CD14-positive monocyte (primary cell): ENCODE results near the gene CSNK2A3. TPM values are rescaled to one million over a fixed set of nuclear protein-coding genes. Genes with fewer than 3 reads are reported as not detected.
"Not testable (repeated sequence)": the region's sequence is repeated elsewhere in the genome, so short reads cannot be mapped to it uniquely, and the experiment has no call there.

ENCODE experiments used
- DNase-seq, 3 donors: peaks; one replicate each; pipeline ENCODE4 v3.0.0-alpha.2; 2011 to 2022
- H2AFZ ChIP-seq: 2 replicates; pipeline ENCODE4 v1.6.0; 2012; ENCODE audit warnings: mild to moderate bottlenecking, low read depth, low read length, inconsistent platforms; ENCODE audit not compliant: insufficient read depth, poor library complexity, severe bottlenecking
- H3K27ac ChIP-seq, 2 donors: 1 replicate in 1 of 2; 2 replicates in 1 of 2; pipeline ENCODE4 v1.5.1; 2012 to 2013; ENCODE audit warnings: low read length in 2 of 2, control low read depth in 1 of 2, inconsistent platforms in 1 of 2, low read depth in 1 of 2, mild to moderate bottlenecking in 1 of 2
- H3K27me3 ChIP-seq, 2 donors: one replicate each; pipeline versions ENCODE4 v1.6.0 to v1.6.1; 2011 to 2013; ENCODE audit warnings: low read length in 2 of 2; ENCODE audit not compliant: control insufficient read depth in 2 of 2, insufficient read depth in 2 of 2
- H3K36me3 ChIP-seq, 2 donors: replicated peaks in 1 of 2; 1 replicate in 1 of 2; 2 replicates in 1 of 2; pipeline versions ENCODE4 v1.5.1 to v1.6.1; 2012 to 2013; ENCODE audit warnings: low read length in 2 of 2, control low read depth in 1 of 2, inconsistent platforms in 1 of 2, mild to moderate bottlenecking in 1 of 2; ENCODE audit not compliant: insufficient read depth in 2 of 2, control insufficient read depth in 1 of 2
- H3K4me1 ChIP-seq, 2 donors: 1 replicate in 1 of 2; 2 replicates in 1 of 2; pipeline versions ENCODE4 v1.5.1 to v1.6.1; 2012 to 2013; ENCODE audit warnings: low read length in 2 of 2, control low read depth in 1 of 2, inconsistent platforms in 1 of 2, mild to moderate bottlenecking in 1 of 2, moderate library complexity in 1 of 2; ENCODE audit not compliant: insufficient read depth in 2 of 2, control insufficient read depth in 1 of 2
- H3K4me2 ChIP-seq: replicated peaks from 2 replicates; pipeline ENCODE3; 2012; ENCODE audit warnings: low read length, moderate library complexity, mild to moderate bottlenecking; ENCODE audit not compliant: poor library complexity, severe bottlenecking; ENCODE audit errors: extremely low read depth
- H3K4me3 ChIP-seq, 3 experiments: fragments of 200-600 bp in 1 of 3; sonication (generic) in 1 of 3; replicated peaks in 1 of 3; 1 replicate in 2 of 3; 2 replicates in 1 of 3; pipeline ENCODE4 v1.5.1; 2011 to 2013; ENCODE audit warnings: low read length in 3 of 3, mild to moderate bottlenecking in 3 of 3, control low read depth in 2 of 3, low read depth in 2 of 3, inconsistent platforms in 1 of 3, moderate library complexity in 1 of 3
- H3K79me2 ChIP-seq: 2 replicates; pipeline ENCODE4 v1.6.0; 2012; ENCODE audit warnings: mild to moderate bottlenecking, control low read depth, inconsistent platforms, low read length, moderate library complexity; ENCODE audit not compliant: insufficient read depth
- H3K9ac ChIP-seq: 2 replicates; pipeline ENCODE4 v1.6.0; 2017; ENCODE audit warnings: low read length, mild to moderate bottlenecking; ENCODE audit not compliant: insufficient read depth, poor library complexity, severe bottlenecking
- H3K9me3 ChIP-seq, 2 donors: replicated peaks in 1 of 2; 1 replicate in 1 of 2; 2 replicates in 1 of 2; pipeline versions ENCODE4 v1.5.1 to v1.6.1; 2012 to 2013; ENCODE audit warnings: low read length in 2 of 2, control low read depth in 1 of 2; ENCODE audit not compliant: control insufficient read depth in 1 of 2, insufficient read depth in 1 of 2
- H4K20me1 ChIP-seq: 2 replicates; pipeline ENCODE4 v1.6.0; 2012; ENCODE audit warnings: mild to moderate bottlenecking, low read length, control low read depth, moderate library complexity; ENCODE audit not compliant: insufficient read depth
- H3K27ac Mint-ChIP-seq, 7 donors: one replicate each; pipeline ENCODE4 v1.8.0; 2020; ENCODE audit warnings: mild to moderate bottlenecking in 7 of 7, mixed read lengths in 7 of 7, moderate library complexity in 6 of 7, inconsistent platforms in 2 of 7
- H3K27me3 Mint-ChIP-seq, 3 donors: one replicate each; pipeline ENCODE4 v1.8.0; 2021 to 2022; ENCODE audit warnings: low read depth in 3 of 3, mild to moderate bottlenecking in 3 of 3, mixed read lengths in 3 of 3, moderate library complexity in 3 of 3, inconsistent platforms in 1 of 3
- H3K36me3 Mint-ChIP-seq, 2 donors: one replicate each; pipeline ENCODE4 v1.8.0; 2020; ENCODE audit warnings: mixed read lengths in 2 of 2, inconsistent platforms in 1 of 2, mild to moderate bottlenecking in 1 of 2
- H3K4me1 Mint-ChIP-seq: one replicate; pipeline ENCODE4 v1.8.0; 2020; ENCODE audit warnings: mild to moderate bottlenecking, mixed read lengths
- H3K4me3 Mint-ChIP-seq, 2 donors: one replicate each; pipeline ENCODE4 v1.8.0; 2020; ENCODE audit warnings: mild to moderate bottlenecking in 2 of 2, mixed read lengths in 2 of 2, moderate library complexity in 1 of 2
- H3K9me3 Mint-ChIP-seq, 7 donors: one replicate each; pipeline ENCODE4 v1.8.0; 2020 to 2022; ENCODE audit warnings: mixed read lengths in 7 of 7, mild to moderate bottlenecking in 6 of 7, moderate library complexity in 6 of 7, inconsistent platforms in 2 of 7
- CTCF ChIP-seq: fragments of 200-600 bp; IDR thresholded peaks from one replicate; pipeline ENCODE4 v1.8.0; 2022; ENCODE audit warnings: antibody characterized with exemption, mild to moderate bottlenecking
- whole genome bisulfite sequencing: methylation state at CpG from one replicate; pipeline ENCODE4 v1.1.5; 2013; ENCODE audit warnings: missing lambda C conversion rate; ENCODE audit not compliant: insufficient coverage; 5-methylcytosine and 5-hydroxymethylcytosine counted together
- intact Hi-C, 2 donors: fragments of 100-400 bp; cut with micrococcal nuclease; formaldehyde crosslinking; loops; one replicate each; pipeline versions ENCODE4 v1.15.0 to v1.15.1; 2023
- polyA plus RNA-seq, 3 donors: library from polyadenylated mRNA; depleted of rRNA in 1 of 3; unstranded in 2 of 3; stranded (reverse) in 1 of 3; fragments of 300-500 nt in 2 of 3; fragments of >200 nt in 1 of 3; fragmentation: Illumina TruSeq in 2 of 3; gene quantifications; 1 replicate in 2 of 3; 2 replicates in 1 of 3; pipeline ENCODE4 v1.2.3, GENCODE V29; 2012 to 2021

CSNK2A3 gene
- polyA plus RNA-seq, 3 donors = 0.28 to 0.86 (median 0.75) TPM

DNA sequence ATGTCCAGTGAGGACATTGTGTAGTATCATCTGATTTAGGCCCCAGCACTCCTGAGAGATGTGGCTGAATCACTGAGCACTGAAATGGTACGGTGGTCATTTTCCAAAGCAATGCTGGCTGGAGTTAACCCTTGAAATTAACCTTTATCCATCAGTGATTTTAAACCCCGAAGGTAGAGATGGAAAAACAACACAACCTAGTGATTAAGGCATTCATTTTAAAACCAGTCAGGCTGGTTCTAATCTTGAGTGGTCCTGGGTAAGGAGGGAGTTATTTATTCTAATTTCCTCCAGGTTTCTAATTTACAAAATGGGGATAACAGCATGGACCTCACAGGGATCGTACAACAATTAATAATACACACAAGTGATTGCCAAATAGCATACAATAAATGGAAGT is 6.6 kb upstream of the CSNK2A3 start:
- Mint-ChIP-seq H3K9me3 (no peaks in the 10 kb centered on the region), H3K27ac (no peak overlapping the region), H3K4me3 (no peak overlapping the region), H3K4me1 (no peaks in the 10 kb centered on the region), H3K27me3 (peaks cover 13 to 21% (median 16%) of the 10 kb centered on the region in 3 donors), H3K36me3 (no peaks in the 10 kb centered on the region)
- Histone ChIP-seq H4K20me1 (no peaks in the 10 kb centered on the region), H3K4me2 (no peak overlapping the region), H3K9ac (no peak overlapping the region), H3K4me1 (no peaks in the 10 kb centered on the region), H2AFZ (no peak overlapping the region), H3K36me3 (no peaks in the 10 kb centered on the region), H3K27me3 (peaks cover 10 to 16% of the 10 kb centered on the region in 2 donors), H3K9me3 (no peaks in the 10 kb centered on the region), H3K27ac (no peak overlapping the region), H3K4me3 (no peak overlapping the region), H3K79me2 (no peaks in the 10 kb centered on the region)
- no peak for DNase-seq
- intact Hi-C loops = no loop called here
- no peak for TF ChIP-seq CTCF
- WGBS = no CpG with 5 or more reads among the region's 3 CpGs

DNA sequence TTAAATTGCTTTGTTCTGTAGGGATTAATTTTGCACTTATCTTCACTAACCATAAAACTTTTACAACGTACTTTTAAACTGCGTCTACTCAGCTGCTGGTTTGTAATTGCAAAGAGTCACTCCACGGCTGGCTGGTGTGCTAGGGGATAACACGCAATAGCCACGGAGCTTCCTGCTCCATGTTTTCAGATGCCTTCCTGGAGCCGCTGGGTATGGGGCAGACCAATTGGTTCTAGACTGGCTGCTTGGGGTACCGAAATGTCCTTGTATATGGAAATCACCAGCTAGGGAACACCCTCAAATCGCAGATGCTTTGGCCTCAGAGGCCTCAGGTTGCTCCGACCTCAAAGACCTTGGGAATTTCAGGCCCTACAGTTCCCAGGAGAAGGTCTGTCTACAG is 3.8 kb upstream of the CSNK2A3 start:
- no peaks in the 10 kb centered on the region for H3K9me3 Mint-ChIP-seq
- Histone ChIP-seq H3K27ac (no peak overlapping the region), H4K20me1 (no peaks in the 10 kb centered on the region), H3K4me1 (no peaks in the 10 kb centered on the region), H3K4me2 (no peak overlapping the region), H2AFZ (no peak overlapping the region), H3K79me2 (no peaks in the 10 kb centered on the region), H3K27me3 (peaks cover 10 to 12% of the 10 kb centered on the region in 2 donors), H3K4me3 (no peak overlapping the region), H3K9me3 (no peaks in the 10 kb centered on the region), H3K36me3 (no peaks in the 10 kb centered on the region), H3K9ac (no peak overlapping the region)
- no peaks in the 10 kb centered on the region for H3K36me3 Mint-ChIP-seq
- intact Hi-C loops = no loop called here
- peaks cover 14 to 19% (median 16%) of the 10 kb centered on the region in 3 donors for H3K27me3 Mint-ChIP-seq
- no peak for DNase-seq
- H3K27ac Mint-ChIP-seq = no peak overlapping the region
- 85% methylated on average over 7 of the region's 9 CpGs for WGBS
- TF ChIP-seq CTCF = no peak
- no peak overlapping the region for H3K4me3 Mint-ChIP-seq
- no peaks in the 10 kb centered on the region for H3K4me1 Mint-ChIP-seq

- H3K4me3 Mint-ChIP-seq, H2AFZ ChIP-seq, H3K4me2 ChIP-seq, H3K36me3 ChIP-seq, H3K27ac Mint-ChIP-seq, intact Hi-C loops, H3K4me3 ChIP-seq, DNase-seq, H3K9ac ChIP-seq, H4K20me1 ChIP-seq, H3K4me1 Mint-ChIP-seq, H3K27ac ChIP-seq, H3K9me3 ChIP-seq, H3K9me3 Mint-ChIP-seq, H3K36me3 Mint-ChIP-seq, H3K79me2 ChIP-seq, H3K4me1 ChIP-seq, H3K27me3 ChIP-seq: not testable (repeated sequence)
- peaks cover 12 to 16% (median 14%) of the 10 kb centered on the region in 3 donors for H3K27me3 Mint-ChIP-seq
- WGBS = 68% methylated on average over 6 of the region's 10 CpGs
These were observed 1.2 kb downstream of the CSNK2A3 start for GRCh38 chr11:11351851-11352250.
